Natural killer cell (primary cell): ENCODE data around the gene DYDC2. TPM values are rescaled to one million over a fixed set of nuclear protein-coding genes. Genes with fewer than 3 reads are reported as not detected.
"Not testable (repeated sequence)": the region's sequence is repeated elsewhere in the genome, so short reads cannot be mapped to it uniquely, and the experiment has no call there.

Experiments
- ATAC-seq, 3 donors: fragments of 150-1000 bp in 2 of 3; fragments of 200-7000 bp in 1 of 3; cut with Tn5 transposase; 1 replicate in 1 of 3; 2 replicates in 2 of 3; pipeline ENCODE4 v1.10.0; 2021; ENCODE audit warnings: mild to moderate bottlenecking in 2 of 3, moderate library complexity in 2 of 3
- DNase-seq, 2 donors: peaks; one replicate each; pipeline versions ENCODE4 v3.0.0 to v3.0.0-alpha.2; 2013 to 2021; ENCODE audit warnings: mixed read lengths in 1 of 2
- H3K27ac ChIP-seq: one replicate; pipeline ENCODE4 v1.5.1; 2013; ENCODE audit warnings: mild to moderate bottlenecking, low read length
- H3K27me3 ChIP-seq: one replicate; pipeline ENCODE4 v1.6.1; 2013; ENCODE audit warnings: low read length; ENCODE audit not compliant: control insufficient read depth, insufficient read depth
- H3K36me3 ChIP-seq: one replicate; pipeline ENCODE4 v1.6.1; 2013; ENCODE audit warnings: low read length; ENCODE audit not compliant: control insufficient read depth, insufficient read depth
- H3K4me1 ChIP-seq: one replicate; pipeline ENCODE4 v1.6.1; 2013; ENCODE audit warnings: low read length; ENCODE audit not compliant: control insufficient read depth, insufficient read depth
- H3K4me3 ChIP-seq: one replicate; pipeline ENCODE4 v1.5.1; 2013; ENCODE audit warnings: low read length
- H3K9me3 ChIP-seq: one replicate; pipeline ENCODE4 v1.6.1; 2013; ENCODE audit warnings: low read length; ENCODE audit not compliant: control insufficient read depth, insufficient read depth
- H3K27ac Mint-ChIP-seq, 2 donors: one replicate each; pipeline ENCODE4 v1.8.0; 2022; ENCODE audit warnings: mild to moderate bottlenecking in 2 of 2, mixed read lengths in 2 of 2, moderate library complexity in 1 of 2
- H3K27me3 Mint-ChIP-seq, 2 donors: one replicate each; pipeline ENCODE4 v1.8.0; 2022; ENCODE audit warnings: low read depth in 2 of 2, mixed read lengths in 2 of 2
- H3K36me3 Mint-ChIP-seq: one replicate; pipeline ENCODE4 v1.8.0; 2022; ENCODE audit warnings: mixed read lengths
- H3K4me1 Mint-ChIP-seq, 2 donors: one replicate each; pipeline ENCODE4 v1.8.0; 2022; ENCODE audit warnings: mixed read lengths in 2 of 2
- H3K4me3 Mint-ChIP-seq: one replicate; pipeline ENCODE4 v1.8.0; 2022; ENCODE audit warnings: mild to moderate bottlenecking, moderate library complexity, mixed read lengths
- H3K9me3 Mint-ChIP-seq, 2 donors: one replicate each; pipeline ENCODE4 v1.8.0; 2022; ENCODE audit warnings: mixed read lengths in 2 of 2
- CTCF ChIP-seq: fragments of 200-600 bp; IDR thresholded peaks from one replicate; pipeline ENCODE4 v1.8.0; 2022; ENCODE audit warnings: antibody characterized with exemption
- WGBS: methylation state at CpG from one replicate; pipeline ENCODE4 v1.1.7; 2013; ENCODE audit warnings: missing lambda C conversion rate; ENCODE audit not compliant: insufficient coverage; 5-methylcytosine and 5-hydroxymethylcytosine counted together
- intact Hi-C: fragments of 100-400 bp; cut with micrococcal nuclease; formaldehyde crosslinking; loops from one replicate; pipeline ENCODE4 v1.14.2; 2022
- total RNA-seq, 4 donors: library from RNA; stranded (reverse); fragments of 120-200 nt in 1 of 4; gene quantifications; one replicate each; pipeline versions ENCODE4 v1.2.3 to v1.2.4, GENCODE V29; 2013 to 2022

DYDC2 gene
- total RNA-seq, 3 donors from 2014 or later (not counting 1 experiment from before 2014, with no cell fraction given) = not detected

GRCh38 chr10:80357851-80358125 is 1.2 kb downstream of the DYDC2 start:
- Histone ChIP-seq H3K9me3 (no peaks in the 10 kb centered on the region), H3K4me3 (no peak overlapping the region), H3K27ac (no peak overlapping the region), H3K4me1 (peaks cover 6% of the 10 kb centered on the region), H3K27me3 (peaks cover 10% of the 10 kb centered on the region), H3K36me3 (no peaks in the 10 kb centered on the region)
- Mint-ChIP-seq H3K27ac (no peak overlapping the region), H3K4me3 (no peak overlapping the region), H3K27me3 (peaks cover 36 to 40% of the 10 kb centered on the region in 2 donors), H3K9me3 (no peaks in the 10 kb centered on the region), H3K4me1 (peaks cover 0 to 12% of the 10 kb centered on the region in 2 donors), H3K36me3 (no peaks in the 10 kb centered on the region)
- intact Hi-C loops = no loop called here
- WGBS = 100% methylated on average over 5 of the region's 5 CpGs
- TF ChIP-seq CTCF = no peak
- DNase-seq = no peak
- ATAC-seq = no peak

- ATAC-seq, H3K4me3 ChIP-seq, H3K9me3 ChIP-seq, H3K4me3 Mint-ChIP-seq, H3K9me3 Mint-ChIP-seq, H3K27ac ChIP-seq, intact Hi-C loops, H3K27me3 ChIP-seq, H3K4me1 ChIP-seq, H3K36me3 Mint-ChIP-seq, DNase-seq, H3K27ac Mint-ChIP-seq, H3K36me3 ChIP-seq: not testable (repeated sequence)
- Mint-ChIP-seq H3K27me3 (peaks cover 36 to 37% of the 10 kb centered on the region in 2 donors), H3K4me1 (peaks cover 0 to 12% of the 10 kb centered on the region in 2 donors)
- WGBS = no CpG with 5 or more reads among the region's 2 CpGs
These were observed 2.3 kb downstream of the DYDC2 start for GRCh38 chr10:80358925-80359324.

GRCh38 chr10:80359644-80360043 is 3.1 kb downstream of the DYDC2 start:
- no peak for ATAC-seq
- H3K36me3 ChIP-seq = no peaks in the 10 kb centered on the region
- H3K27me3 Mint-ChIP-seq = peaks cover 33 to 35% of the 10 kb centered on the region in 2 donors
- no peak for DNase-seq
- no peak overlapping the region for H3K4me3 ChIP-seq
- 95% methylated on average over 22 of the region's 22 CpGs for WGBS
- H3K27ac ChIP-seq = no peak overlapping the region
- no peak for TF ChIP-seq CTCF
- H3K4me3 Mint-ChIP-seq = no peak overlapping the region
- peaks cover 0 to 12% of the 10 kb centered on the region in 2 donors for H3K4me1 Mint-ChIP-seq
- peaks cover 10% of the 10 kb centered on the region for H3K27me3 ChIP-seq
- H3K36me3 Mint-ChIP-seq = no peaks in the 10 kb centered on the region
- peaks cover 6% of the 10 kb centered on the region for H3K4me1 ChIP-seq
- H3K9me3 Mint-ChIP-seq = no peaks in the 10 kb centered on the region
- H3K9me3 ChIP-seq = no peaks in the 10 kb centered on the region
- intact Hi-C loops = no loop called here
- no peak overlapping the region for H3K27ac Mint-ChIP-seq

GRCh38 chr10:80365510-80365909 is 8.9 kb downstream of the DYDC2 start:
- no peaks in the 10 kb centered on the region for H3K36me3 ChIP-seq
- H3K27me3 Mint-ChIP-seq = peaks cover 8 to 15% of the 10 kb centered on the region in 2 donors
- H3K27ac Mint-ChIP-seq = no peak overlapping the region
- H3K27me3 ChIP-seq = no peaks in the 10 kb centered on the region
- no peak overlapping the region for H3K27ac ChIP-seq
- peaks cover 11% of the 10 kb centered on the region for H3K9me3 ChIP-seq
- H3K4me3 ChIP-seq = no peak overlapping the region
- no peak for TF ChIP-seq CTCF
- no peaks in the 10 kb centered on the region for H3K4me1 Mint-ChIP-seq
- 87% methylated on average over 1 of the region's 1 CpG for WGBS
- no peaks in the 10 kb centered on the region for H3K4me1 ChIP-seq
- H3K36me3 Mint-ChIP-seq = peaks cover 9% of the 10 kb centered on the region
- peaks cover 4 to 12% of the 10 kb centered on the region in 2 donors for H3K9me3 Mint-ChIP-seq
- no peak overlapping the region for H3K4me3 Mint-ChIP-seq
- intact Hi-C loops = no loop called here
- DNase-seq = no peak
- ATAC-seq = no peak
